ENCODE results near the gene ERBB2.
A peak's percentile ranks its signal among the peaks of the same experiment; 100 is the strongest.
"Not testable (repeated sequence)": the region's sequence is repeated elsewhere in the genome, so short reads cannot be mapped to it uniquely, and the experiment has no call there.

The ERBB2 gene

DNA sequence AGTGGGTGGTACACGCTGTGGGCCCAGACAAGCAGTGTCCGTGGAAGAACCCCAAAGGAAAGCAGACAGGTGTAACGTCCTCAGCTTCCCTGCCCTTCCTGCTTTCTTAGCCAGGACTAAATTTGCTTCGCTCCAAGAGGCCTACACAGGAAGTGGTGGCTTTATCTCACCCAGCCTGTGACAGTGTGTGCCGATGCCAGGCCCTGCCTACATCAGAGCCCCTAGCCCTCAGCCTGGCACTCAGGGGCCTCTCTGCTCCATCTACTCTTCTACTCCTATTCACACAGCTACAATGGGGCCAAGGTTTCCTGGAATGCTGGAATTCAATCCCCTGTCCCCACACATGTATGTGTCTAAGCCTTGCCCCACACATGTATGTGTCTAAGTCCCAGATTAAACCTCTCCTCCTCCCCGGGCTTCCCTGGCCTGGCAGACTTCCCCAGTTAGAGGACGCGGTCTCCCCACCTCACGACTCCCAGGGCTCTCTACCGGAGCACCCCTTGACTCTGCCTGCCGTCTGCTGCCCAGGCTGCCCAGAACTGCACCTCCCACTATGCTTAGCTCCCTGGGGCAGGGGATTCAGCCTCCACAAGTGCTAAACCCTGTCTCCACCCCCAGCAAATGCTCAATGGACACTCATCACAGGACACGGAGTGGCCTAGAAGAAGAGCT is 20.2 kb upstream of the ERBB2 start:
- FAIRE-seq, result no peak

DNA sequence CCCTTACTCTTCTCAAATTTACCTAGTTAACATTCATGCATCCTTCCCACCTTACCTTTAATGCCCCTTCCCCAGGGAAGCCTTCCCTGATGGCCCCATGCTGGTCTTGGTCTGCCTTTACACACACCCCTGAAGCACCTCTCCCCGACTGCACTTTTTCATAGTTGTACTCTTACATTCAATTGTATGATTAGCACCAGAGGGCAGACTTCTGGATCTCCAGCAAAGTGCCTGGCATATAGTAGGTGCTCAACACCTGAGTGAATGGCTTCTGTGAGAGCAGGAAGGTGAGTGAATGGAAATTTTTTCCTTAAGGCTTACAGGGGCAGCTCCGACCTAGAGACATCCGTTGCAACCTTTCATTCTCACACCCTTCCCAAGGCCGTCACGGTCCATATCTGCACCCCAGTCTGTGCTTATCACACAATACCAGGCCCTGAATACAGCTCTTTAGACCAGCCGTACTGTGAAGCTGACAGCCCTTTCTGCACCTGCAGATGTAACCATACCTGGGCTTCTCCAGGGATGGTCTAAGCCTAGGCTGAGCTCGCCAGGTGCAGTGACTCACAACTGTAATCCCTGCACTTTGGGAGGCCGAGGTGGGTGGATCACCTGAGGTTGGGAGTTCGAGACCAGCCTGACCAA is 16.4 kb upstream of the ERBB2 start:
- no peak for FAIRE-seq

DNA sequence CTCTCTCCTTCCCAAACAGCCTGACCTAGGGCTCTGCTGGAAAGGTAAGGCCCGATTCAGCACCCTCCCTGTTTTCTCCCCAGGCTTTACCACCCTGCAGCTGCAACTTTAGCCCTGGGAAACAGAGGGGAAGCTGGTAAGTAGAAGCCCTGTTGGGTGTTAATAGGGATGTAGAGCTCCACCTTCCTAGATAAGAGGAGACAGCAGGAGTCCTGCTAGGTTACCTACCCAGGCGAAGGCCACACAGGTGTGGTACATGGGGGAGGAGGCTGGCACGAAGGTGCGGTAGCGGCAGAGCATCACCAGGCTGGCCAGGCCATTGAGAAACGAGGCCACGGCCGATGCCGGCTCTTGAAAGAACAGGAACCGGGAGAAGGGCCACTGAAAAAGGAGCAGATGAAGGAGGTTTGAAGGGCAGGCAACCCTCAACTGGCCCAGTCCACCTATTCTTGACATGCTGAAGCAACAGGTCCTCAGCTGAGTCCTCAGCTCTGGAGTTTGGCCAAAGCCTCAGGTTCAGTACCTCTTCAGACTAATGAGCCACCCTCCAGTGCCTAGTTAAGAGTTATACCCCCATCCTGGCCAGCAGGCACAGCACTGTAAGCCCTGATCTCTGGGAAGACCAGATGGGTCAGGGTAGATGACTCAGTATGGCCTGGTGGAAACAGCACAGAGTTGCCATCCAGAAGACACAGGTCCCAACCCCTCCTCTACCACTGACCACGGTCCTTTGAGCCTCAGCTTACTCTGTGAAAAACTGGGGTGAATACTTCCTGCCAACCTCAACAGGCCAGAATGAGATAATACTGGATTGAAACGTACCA is 15.3 kb upstream of the ERBB2 start:
- no peak for FAIRE-seq

DNA sequence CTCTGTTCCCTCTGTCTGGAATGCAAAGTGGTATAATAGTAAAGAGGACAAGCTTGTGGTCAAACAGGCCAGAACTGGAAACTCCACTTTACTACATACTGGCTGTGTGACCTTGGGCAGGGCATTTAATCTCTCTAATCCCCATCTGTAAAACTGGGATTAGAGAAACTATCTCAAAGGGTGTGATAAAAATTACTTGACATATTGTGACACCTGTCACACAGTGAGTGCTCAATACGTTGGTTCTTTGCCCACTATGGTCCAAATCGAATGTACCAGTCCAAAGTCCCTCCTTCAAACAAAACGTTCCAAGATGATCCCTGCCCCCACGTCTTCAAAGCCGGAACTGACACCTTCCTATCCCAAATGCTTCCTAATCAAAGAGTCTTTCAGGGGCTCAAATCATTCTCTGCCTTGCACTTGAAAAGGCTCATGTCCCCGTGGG is 12.7 kb upstream of the ERBB2 start:
- FAIRE-seq, result no peak

DNA sequence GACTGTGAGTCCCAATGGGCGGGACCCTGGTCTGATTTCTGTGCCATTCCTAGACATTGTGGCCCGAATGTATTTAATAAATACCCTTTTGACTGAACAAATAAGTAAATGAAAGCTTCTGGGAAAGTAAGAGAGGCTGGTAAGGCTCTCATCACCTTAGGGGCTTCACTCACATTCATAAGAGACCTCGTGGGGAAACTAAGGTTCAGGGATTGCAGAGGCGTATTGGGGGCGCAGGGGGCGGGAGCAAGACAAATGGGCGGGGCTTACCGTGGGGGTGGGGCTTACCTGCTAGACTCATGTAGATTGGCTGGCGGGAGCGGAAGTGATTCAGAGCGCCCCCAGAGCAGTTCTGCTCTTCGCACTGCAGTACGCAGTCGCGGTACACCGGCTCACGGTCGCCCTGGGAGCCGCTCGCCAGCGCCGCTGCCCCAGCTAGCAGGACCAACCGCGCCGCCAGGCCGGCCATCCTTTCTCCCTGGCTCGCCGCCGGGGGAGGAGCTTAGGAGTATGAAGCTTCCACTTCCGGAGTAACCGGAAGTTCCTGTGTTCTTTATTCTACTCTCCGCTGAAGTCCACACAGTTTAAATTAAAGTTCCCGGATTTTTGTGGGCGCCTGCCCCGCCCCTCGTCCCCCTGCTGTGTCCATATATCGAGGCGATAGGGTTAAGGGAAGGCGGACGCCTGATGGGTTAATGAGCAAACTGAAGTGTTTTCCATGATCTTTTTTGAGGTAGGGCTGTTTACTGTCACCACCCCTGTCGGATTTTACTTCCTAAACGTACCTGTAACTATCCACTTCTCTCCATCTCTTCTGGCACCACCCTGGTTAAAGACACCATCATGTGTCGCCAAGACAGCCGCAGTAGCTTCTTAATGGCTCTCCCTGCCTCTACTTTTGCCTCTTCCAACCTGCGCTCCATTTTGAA is 12.1 kb upstream of the ERBB2 start, which contains the start of gene PGAP3:
PGAP3 (minus strand) TSS at position 512 of the 929 bp plus-strand sequence; CDS start at position 469, 43 bp downstream.
- FAIRE-seq, result peak; percentile 45

DNA sequence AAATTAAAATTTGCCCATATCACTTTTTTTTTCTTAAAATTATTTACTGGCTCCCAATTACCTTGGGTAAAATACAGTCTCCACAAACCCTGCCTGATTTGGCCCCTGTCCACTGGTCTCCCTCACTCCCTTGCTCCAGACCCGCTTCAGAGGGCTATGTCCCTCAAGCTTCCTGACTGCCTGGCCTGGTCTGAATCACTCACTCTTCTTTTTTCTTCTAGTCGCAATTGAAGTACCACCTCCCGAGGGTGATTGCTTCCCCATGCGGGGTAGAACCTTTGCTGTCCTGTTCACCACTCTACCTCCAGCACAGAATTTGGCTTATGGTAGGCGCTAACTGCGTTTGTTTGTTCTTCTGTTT is 11.4 kb upstream of the ERBB2 start:
- FAIRE-seq, result no peak

DNA sequence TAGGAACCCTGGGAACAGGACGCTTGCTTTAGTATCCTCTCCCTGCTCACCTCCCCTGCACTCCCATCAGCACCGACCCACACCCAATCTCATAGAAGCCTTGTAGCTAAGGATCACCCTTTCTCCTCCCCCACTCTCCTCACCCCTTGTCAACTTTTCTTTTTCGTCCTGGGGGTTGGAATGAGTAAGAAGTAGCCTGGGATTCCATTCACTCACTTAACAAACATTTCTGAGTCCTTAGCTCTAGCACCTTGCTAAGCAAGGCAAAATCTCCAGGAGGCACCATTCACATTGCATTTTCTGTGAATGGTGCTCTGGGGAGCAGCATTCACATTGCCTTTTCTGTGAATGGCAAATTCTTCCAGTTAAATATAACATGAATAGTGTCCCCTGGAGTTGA is 10.9 kb upstream of the ERBB2 start:
- FAIRE-seq, result no peak

DNA sequence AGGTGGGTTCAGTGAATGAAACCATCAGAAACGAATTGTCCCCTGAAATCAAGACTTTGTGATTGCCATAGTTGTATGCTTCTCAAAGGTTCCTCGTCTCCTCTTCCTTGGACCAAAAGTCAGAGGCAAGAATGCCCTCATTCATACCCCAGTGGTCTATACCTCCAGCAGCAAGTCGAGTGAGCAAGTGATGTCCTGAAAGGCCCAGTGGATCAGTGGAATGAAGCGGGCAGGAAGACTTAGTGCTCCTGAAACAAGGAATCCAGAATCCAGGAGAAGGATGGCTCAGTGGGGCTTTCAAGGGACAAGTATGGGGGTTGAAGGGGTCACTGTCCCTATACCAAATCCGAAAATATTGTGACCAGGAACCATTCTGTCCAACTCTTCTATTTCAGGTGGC is 5.3 kb upstream of the ERBB2 start:
- no peak for FAIRE-seq

DNA sequence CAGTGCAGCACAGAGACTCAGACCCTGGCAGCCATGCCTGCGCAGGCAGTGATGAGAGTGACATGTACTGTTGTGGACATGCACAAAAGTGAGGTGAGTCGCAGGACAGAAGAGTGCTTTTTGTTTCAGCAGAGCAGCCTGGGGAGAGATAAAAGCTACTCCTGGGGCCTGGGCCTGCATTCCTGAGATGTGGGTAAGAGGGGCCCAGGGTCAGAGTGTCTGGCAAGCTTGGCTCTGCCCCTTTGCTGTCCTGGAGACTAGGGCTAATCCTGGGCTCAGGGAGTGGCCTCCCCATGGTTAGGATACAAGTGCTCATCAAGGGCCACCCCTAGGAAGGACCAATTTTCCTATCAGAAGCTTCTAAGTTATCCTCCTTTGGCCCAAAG is 4.8 kb upstream of the ERBB2 start:
- no peak for FAIRE-seq

DNA sequence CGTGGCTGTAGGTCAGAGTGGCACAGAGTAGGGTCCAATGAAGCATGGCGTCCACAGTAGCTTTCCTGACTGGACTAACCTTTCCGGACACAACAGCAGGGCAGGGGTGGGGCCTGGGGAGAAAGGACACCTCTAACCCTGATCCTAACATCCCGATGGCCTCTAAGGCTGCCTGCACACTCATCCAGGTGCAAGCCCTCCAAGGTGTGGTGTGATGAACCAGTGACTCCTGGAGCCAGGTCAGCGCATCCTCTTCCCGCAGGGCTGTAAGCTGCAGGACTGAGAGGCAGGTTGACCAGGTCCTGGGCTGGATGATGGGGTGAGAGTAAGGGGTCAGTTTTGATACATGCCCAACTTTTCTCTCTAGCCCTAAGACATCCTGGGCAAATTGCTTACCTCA is 3.1 kb upstream of the ERBB2 start:
- FAIRE-seq, result no peak

DNA sequence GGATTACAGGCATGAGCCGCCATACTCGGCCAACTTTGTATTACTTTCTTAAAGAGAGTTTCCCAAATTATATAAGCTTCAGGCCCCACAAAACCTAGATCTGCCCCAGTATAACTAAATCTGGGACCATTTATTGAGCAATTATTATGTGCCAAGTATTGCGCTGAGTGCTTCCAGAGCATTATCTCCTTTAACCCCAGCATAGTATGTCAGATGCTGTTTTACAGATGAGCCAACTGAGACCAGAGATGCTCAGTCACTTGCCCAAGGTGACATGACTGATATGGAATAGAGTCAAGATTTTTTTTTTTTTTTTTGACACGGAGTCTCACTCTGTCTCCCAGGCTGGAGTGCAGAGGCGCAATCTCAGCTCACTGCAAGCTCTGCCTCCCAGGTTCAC is 1.9 kb upstream of the ERBB2 start:
- no peak for FAIRE-seq

DNA sequence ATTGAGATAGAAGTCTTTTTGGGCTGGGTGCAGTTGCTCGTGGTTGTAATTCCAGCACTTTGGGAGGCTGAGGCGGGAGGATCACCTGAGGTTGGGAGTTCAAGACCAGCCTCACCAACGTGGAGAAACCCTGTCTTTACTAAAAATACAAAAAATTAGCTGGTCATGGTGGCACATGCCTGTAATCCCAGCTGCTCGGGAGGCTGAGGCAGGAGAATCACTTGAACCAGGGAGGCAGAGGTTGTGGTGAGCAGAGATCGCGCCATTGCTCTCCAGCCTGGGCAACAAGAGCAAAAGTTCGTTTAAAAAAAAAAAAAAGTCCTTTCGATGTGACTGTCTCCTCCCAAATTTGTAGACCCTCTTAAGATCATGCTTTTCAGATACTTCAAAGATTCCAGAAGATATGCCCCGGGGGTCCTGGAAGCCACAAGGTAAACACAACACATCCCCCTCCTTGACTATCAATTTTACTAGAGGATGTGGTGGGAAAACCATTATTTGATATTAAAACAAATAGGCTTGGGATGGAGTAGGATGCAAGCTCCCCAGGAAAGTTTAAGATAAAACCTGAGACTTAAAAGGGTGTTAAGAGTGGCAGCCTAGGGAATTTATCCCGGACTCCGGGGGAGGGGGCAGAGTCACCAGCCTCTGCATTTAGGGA is 577 bp upstream of the ERBB2 start:
- not testable (repeated sequence) for FAIRE-seq

DNA sequence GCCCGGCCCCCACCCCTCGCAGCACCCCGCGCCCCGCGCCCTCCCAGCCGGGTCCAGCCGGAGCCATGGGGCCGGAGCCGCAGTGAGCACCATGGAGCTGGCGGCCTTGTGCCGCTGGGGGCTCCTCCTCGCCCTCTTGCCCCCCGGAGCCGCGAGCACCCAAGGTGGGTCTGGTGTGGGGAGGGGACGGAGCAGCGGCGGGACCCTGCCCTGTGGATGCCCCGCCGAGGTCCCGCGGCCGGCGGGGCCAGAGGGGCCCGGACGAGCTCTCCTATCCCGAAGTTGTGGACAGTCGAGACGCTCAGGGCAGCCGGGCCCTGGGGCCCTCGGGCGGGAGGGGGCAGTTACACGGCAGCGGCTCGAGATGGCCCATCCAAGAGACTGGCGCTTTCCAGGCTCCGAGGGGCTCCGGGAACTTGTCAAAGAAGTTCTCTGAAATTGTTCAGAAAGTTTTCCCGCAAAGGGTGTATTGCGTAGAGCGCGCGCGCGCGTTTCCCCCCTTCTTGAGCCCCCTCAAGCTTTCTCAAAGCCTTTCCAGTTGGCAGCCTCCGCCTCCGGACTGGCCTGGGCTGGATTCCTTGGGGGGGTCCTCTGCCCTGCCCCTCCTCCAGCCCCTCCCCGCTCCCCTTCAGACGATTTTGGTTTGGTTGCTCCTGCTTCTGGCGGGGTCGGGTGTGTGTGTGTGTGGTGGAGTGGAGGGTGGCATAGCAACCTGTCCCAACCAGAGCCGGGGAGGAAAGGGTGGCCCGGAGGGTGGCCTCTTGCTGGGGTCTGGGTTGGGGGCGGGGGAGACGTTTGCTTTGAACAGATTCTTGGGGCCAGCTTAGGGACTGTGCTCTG is 504 bp downstream of the ERBB2 start:
- FAIRE-seq, result no peak

DNA sequence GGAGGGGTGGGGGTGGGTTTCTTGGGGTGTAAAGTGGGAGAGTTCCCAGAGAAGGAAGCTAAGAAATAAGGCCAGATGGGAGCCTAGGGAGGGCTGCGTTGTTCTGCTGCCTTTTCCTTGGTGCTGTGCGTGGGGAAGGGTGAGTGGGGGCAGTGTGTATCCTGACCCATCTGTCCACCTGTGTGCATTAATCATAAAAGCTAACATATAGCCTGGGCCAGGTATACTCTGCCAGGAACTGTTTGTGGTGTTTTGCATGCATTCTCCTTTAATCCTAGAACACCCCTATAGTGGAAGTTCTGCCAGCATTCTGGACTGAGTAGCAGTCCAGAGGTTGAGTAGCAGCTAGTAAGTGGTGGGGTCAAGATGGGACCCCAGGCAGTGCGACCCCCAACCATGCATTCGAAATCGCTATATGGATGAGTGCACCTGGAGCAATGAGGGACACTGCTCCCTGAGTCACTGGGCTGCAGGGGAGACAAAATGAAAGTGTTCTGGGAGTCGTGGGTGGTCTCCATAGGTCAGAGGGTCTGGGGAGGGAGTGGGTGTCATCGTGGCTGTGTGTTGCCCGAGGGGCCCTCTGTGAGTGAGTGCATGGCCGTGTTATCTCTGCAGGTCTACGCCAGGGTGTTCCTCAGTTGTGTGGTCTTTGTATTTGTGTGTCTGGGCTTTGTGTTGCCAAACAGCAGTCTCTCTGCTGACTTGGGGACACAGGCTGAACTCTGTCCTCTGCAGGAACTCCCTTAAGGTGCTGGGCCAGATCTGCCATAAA is 1.3 kb downstream of the ERBB2 start:
- no peak for FAIRE-seq

DNA sequence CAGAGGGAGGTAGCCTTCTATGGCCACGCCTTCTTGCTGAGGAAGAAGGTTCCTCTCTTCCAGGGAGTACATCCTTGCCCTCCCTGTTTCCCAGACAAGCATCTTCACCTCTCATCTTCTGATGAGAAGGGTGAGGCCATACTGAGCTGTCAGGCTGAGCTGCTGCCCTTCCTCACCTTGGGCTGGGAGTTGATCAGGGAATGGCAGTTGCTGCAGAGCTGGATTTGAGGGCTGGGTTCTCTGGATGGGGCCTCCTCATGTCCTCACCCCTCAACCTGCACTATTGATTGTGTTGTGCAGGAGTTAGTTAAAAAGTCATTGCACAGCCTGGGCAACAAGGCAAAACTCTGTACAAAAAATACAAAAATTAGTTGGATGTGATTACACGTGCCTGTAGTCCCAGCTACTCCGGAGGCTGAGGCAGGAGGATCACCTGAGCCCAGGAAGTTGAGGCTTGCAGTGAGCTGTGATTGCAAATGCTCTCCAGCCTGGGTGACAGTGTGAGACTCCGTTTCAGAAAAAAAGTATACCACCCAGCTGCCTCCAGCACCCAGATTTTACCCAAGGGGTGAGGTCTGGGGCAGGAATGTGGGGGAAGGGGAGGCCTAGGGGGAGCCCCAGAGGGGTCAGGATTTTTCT is 2.0 kb downstream of the ERBB2 start:
- no peak for FAIRE-seq

DNA sequence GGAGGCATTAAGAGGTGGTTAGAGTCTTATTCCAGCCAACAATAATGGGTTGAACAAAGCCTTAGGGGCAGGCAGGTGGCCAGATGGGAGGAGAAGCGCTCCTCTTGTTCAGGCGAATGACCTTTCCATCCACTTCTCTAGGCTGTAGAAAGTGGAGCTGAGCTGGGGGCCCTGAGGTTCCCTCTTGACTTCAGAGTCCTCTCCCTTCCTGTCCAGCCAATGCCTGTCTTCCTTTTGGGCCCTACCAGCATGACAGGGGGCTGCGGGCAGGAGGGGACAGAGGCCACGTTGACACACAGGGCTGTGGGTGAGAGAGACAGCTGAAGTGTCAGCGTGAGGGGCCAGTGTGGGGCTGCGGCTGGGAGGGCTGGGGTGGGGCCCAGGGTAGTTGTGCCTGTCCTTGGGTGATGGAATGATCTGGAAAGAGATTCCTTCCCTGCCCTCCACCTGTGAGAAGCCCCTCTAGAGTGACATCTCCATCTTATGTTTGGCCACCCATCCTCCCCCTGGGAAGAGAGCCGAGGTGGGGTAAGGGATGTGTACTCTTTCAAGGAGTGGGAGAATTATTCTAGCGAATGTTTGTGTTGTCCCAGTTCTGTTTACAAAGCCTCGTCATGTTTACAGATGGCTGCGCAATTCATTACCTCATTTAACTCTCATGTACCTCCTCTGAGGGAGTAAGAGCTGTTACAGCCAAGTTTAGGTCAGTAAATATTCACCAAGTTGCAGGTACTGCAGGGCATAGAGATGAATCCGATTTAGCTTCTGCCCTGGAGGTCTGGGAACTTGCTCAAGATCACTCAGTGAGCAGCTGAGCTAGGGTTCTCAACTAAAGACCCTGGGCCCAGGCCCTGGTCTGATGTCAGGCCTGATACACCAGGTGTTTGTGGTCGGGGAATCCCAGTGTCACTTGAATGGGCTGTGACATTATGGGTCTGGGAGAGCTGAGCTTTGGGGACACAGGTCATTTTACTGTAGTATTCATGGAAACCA is 3.3 kb downstream of the ERBB2 start:
- no peak for FAIRE-seq

DNA sequence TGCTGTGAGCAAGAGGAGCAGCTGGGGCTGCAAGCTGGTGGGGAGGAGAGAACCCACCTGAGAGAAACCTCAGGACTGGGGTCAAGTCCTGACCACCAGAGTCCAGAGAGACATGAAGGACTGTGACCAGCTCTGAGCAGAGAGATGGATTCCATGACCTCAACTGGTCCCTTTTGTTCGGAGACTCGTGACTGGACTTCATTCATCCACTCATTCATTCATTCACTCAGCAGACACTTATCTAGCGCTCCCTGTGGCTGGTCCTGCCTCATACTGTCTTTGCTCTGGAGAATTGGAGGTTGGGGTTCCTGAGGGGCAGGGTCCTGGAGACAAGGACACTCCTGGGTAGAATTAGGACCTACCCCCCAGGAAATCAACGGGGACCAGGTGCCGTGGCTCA is 4.0 kb downstream of the ERBB2 start:
- FAIRE-seq, result no peak

DNA sequence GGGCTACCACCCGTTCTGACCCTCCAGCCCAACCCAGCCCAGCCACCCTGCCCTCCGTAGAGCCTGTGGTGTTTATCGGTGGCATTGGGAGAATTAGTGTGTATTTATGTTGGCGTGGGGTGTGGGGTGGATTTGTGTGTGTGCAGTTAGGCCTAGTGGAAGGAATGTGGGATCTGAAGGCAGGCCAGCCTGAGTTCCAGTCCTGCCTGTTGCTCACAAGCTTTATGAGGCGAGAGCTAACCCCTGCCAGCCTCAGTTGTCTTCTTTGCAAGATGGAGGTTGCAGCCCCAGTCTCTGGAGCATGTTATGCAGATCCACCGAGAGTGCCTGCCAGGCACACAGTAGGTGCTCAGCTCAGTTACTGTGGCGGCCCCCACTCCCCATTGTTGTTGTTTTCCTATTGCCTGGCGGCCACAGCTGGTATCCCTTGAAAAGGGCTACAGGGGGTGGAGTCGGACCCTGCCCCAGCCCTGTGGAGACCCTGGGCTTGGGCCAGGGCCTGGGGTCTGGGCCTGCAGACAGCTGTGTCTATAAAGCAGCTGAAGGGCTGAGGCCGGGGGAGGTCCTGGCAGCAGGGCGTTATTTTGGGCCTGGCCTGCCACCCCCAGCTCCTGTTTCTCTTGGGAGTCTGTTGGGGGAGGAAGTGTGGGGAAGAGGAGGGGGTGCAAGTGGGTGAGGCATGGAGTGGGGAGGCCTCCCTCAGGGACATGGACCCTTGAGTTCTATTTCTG is 5.1 kb downstream of the ERBB2 start:
- FAIRE-seq, result no peak
